ENCODE results near the gene EGFL6.

DNA sequence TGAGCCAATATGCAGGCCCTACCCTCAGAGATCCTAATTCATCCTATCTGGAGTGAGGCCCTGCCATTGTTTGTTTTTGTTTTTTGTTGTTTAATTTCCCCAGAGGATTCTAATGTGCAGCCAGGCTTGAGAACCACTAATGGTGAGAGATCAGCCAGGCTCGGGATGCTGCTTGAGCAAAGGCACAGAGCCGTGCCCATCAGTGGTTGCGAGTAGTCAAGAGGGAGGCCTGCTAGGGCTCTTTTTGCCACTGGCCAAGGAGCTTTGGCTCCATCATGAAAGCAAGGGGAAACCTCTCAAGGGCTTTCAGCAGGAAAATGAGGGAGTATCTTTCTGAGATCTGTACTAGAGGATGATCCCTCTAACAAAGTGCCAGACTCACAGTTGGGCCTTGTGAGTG lies 86.3 kb downstream of the EGFL6 start:
- TF ChIP-seq, protein P1, sequence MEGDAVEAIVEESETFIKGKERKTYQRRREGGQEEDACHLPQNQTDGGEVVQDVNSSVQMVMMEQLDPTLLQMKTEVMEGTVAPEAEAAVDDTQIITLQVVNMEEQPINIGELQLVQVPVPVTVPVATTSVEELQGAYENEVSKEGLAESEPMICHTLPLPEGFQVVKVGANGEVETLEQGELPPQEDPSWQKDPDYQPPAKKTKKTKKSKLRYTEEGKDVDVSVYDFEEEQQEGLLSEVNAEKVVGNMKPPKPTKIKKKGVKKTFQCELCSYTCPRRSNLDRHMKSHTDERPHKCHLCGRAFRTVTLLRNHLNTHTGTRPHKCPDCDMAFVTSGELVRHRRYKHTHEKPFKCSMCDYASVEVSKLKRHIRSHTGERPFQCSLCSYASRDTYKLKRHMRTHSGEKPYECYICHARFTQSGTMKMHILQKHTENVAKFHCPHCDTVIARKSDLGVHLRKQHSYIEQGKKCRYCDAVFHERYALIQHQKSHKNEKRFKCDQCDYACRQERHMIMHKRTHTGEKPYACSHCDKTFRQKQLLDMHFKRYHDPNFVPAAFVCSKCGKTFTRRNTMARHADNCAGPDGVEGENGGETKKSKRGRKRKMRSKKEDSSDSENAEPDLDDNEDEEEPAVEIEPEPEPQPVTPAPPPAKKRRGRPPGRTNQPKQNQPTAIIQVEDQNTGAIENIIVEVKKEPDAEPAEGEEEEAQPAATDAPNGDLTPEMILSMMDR (optimal IDR thresholded peaks at IDR 0.05 in 1 of 3, IDR thresholded peaks at IDR 0.05 in 1 of 3, conservative IDR thresholded peaks at IDR 0.05 in 1 of 3; ENCODE audit: extremely low read depth in 1 of 3, insufficient read depth in 2 of 3, low read length in 3 of 3), result no peak
- TF ChIP-seq EZH2 (IDR thresholded peaks at IDR 0.05; ENCODE audit: low read length), result no peak

Measured in keratinocyte (primary cell).